Stomach (tissue), 4 donors: ENCODE results near the gene NCOA1.

ENCODE experiments used
- CTCF ChIP-seq, 7 experiments: fragments of 450-650 bp in 4 of 7; fragments of 200-600 bp in 3 of 7; sonication (generic) in 3 of 7; IDR thresholded peaks; one replicate each; pipeline ENCODE4 v1.5.1; 2016 to 2019; ENCODE audit warnings: antibody characterized with exemption in 7 of 7, control low read depth in 2 of 7, mild to moderate bottlenecking in 1 of 7
- EP300 ChIP-seq: sonication (generic); formaldehyde crosslinking; IDR thresholded peaks from one replicate; pipeline ENCODE4 v1.6.1; 2017; ENCODE audit warnings: antibody characterized with exemption
- POLR2A ChIP-seq, 4 donors: fragments of 450-650 bp; IDR thresholded peaks; one replicate each; pipeline ENCODE4 v1.6.1; 2016; ENCODE audit warnings: antibody characterized with exemption in 4 of 4, control low read depth in 2 of 4, mild to moderate bottlenecking in 1 of 4, moderate library complexity in 1 of 4

- TF ChIP-seq POLR2A (IDR thresholded peaks at IDR 0.05) (no peak), CTCF (IDR thresholded peaks at IDR 0.05) (no peak), EP300 (no peak)
These were observed 2.7 kb downstream of the NCOA1 start for GRCh38 chr2:24493713-24494112.
